Body of pancreas (tissue), 4 donors: Measurements from ENCODE around the gene GRIA3.

Experiments used
- CTCF ChIP-seq, 7 experiments: fragments of 450-650 bp in 4 of 7; fragments of 200-600 bp in 3 of 7; sonication (generic) in 3 of 7; IDR thresholded peaks; one replicate each; pipeline ENCODE4 v1.5.1; 2016 to 2019; ENCODE audit warnings: antibody characterized with exemption in 7 of 7
- POLR2A ChIP-seq, 3 donors: fragments of 450-650 bp; IDR thresholded peaks; one replicate each; pipeline ENCODE4 v1.6.1; 2016; ENCODE audit warnings: antibody characterized with exemption in 3 of 3, mild to moderate bottlenecking in 2 of 3

- no peak for TF ChIP-seq CTCF (IDR thresholded peaks at IDR 0.05)
- no peak for TF ChIP-seq POLR2A (IDR thresholded peaks at IDR 0.05)
These were observed 215.6 kb downstream of the GRIA3 start for GRCh38 chrX:123399709-123400108.
